HG03196 (cell line): ENCODE results near the gene GAL3ST1.
A peak's percentile ranks its signal among the peaks of the same experiment; 100 is the strongest.
"Not testable (repeated sequence)": the region's sequence is repeated elsewhere in the genome, so short reads cannot be mapped to it uniquely, and the experiment has no call there.

Experiments
- ATAC-seq: cut with Tn5 transposase; IDR thresholded peaks from one replicate; pipeline ENCODE4 v1.9.1; 2021; ENCODE audit not compliant: unreplicated experiment

The GAL3ST1 gene, protein sequence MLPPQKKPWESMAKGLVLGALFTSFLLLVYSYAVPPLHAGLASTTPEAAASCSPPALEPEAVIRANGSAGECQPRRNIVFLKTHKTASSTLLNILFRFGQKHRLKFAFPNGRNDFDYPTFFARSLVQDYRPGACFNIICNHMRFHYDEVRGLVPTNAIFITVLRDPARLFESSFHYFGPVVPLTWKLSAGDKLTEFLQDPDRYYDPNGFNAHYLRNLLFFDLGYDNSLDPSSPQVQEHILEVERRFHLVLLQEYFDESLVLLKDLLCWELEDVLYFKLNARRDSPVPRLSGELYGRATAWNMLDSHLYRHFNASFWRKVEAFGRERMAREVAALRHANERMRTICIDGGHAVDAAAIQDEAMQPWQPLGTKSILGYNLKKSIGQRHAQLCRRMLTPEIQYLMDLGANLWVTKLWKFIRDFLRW

DNA sequence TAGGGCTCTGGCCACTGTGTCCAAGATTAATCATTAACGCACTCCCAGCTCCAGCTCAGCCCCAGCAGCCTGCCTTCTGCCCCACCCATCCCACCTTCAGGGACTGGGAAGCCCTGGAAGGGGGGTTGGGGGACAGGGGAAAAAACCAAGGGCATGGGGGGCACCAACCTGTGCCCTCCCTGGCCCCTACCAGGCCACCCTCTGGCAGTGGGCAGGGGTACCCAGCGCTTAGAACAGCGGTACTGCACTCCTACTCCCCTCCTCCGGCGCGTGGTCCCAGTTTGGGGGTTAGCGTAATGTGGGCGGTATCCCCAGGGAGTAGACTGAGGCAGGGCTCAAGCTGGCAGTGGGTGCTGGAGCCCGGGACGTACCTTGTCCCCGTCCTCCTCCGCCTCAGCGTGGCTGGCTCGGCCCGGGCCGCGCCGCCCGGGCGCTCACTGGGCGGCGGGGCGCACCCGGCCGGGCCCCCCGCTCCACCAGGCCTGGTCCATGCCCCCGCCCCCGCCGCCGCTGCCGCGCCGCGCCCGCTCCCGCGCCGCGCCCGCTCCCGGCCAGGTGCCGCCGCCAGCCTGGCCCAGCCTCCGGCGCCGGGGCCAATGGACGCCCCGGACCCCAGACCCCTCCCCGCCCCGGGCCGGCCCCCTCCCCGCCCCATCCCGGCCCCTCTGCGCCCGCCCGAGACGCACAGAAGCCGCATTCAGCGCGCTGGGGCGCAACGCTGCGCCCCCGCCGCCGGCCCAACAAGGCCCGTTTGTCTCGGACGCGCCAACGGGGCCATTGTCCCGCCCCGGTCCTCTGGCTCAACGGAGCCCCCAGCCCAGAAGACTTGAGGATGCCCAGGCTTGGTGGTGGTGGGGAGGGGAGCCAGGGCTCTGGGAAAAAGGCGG lies at the start of gene GAL3ST1:
Gene GAL3ST1 (minus strand): TSS at position 571 of the 887 bp plus-strand sequence. CDS start 17,273 bp downstream, outside the sequence.
- ATAC-seq = no peak

DNA sequence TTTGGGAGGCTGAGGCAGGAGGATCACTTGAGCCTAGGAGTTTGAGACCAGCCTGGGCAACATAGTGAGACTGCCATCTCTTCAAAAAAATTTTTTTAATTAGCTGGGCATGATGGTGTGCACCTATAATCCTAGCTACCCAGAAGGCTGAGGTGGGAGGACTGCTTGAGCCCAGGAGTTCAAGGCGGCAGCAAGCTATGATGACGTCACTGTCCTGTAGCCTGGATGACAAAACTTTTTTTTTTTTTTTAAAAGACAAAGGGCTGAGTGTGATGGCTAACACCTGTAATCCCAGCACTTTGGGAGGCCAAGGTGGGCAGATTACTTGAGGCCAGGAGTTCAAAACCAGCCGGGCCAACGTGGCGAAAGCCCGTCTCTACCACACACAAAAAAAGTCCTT lies 45.4 kb upstream of the GAL3ST1 start:
- not testable (repeated sequence) for ATAC-seq

DNA sequence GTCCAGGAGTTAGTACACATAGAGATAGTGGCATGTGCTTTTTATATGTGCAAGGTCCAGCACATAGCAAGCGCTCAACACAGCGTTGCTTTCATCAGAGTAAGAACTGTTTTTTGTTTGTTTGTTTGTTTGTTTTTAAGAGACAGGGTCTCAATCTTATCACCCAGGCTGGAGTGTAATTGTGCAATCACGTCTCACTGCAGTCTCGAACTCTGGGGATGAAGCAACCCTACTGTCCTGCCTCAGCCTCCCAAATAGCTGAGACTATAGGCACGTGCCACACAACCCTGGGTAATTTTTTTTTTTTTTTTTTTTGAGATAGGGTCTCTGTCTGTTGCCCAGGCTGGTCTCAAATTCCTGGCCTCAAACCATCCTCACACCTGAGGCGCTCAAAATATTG lies 43.4 kb upstream of the GAL3ST1 start:
- ATAC-seq = no peak

DNA sequence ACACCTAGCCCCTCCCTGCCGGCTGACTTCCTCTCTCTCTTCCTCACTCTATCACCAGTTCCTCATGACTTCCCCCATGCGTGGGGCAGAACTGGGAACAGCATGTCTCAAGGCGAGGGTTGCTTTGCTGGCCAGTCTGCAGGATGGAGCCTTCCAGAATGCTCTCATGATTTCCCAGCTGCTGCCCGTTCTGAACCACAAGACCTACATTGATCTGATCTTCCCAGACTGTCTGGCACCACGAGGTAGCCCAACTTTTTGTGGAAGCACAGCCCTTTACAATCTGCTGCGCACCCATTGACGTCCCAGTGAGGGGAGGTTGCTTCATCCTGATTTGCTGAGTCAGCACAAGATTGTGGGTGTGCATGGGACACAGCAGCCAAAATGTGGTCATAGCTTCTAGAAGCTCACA lies 41.1 kb upstream of the GAL3ST1 start:
- ATAC-seq = no peak

DNA sequence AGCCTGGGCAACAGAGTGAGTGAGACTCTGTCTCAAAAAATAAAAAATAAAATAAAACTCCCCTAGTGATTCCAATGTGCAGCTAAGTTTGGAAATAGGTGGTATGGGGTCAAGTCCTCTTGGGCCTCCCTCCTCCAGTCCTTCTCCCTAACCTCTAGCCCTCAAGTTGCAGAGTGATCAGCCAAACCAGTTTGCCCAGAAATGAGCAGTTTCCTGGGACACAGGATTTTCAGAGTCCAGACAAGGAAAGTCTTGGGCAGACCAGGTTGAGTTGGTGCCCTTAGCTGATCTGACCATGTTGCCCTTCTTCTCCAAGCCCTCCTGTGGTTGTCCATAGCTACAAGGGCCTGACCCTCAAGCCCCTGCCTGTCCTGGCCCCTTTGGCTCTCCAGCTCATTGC lies 40.4 kb upstream of the GAL3ST1 start:
- no peak for ATAC-seq

DNA sequence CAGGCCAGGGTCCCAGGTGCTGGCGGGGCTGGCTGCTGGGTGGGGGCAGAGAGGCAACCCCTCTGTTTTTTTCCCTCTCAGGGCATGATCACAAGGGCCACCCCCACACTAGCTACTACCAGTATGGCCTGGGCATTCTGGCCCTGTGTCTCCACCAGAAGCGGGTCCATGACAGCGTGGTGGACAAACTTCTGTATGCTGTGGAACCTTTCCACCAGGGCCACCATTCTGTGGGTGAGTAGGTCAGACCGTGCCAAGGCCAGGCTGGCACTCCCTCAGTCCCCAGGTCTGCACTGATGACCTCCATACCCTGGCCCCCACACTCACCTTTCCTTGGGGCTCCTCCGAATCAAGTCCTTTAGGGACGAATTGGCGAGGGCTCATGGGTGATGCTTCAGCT lies 39.8 kb upstream of the GAL3ST1 start:
- ATAC-seq = no peak

DNA sequence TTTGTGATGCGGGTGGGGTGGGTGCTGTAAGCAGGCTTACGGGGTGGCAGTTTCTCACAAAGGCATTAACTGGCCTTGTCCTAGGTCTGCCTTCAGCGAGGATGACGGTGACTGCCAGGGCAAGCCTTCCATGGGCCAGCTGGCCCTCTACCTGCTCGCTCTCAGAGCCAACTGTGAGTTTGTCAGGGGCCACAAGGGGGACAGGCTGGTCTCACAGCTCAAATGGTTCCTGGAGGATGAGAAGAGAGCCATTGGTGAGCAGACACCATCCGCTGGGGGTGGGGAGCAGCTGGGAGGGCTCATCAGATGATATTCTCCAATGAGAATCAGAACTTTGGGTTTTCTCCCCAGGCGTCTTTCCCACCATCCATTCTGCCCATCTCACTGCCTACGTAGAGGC lies 38.3 kb upstream of the GAL3ST1 start:
- no peak for ATAC-seq

DNA sequence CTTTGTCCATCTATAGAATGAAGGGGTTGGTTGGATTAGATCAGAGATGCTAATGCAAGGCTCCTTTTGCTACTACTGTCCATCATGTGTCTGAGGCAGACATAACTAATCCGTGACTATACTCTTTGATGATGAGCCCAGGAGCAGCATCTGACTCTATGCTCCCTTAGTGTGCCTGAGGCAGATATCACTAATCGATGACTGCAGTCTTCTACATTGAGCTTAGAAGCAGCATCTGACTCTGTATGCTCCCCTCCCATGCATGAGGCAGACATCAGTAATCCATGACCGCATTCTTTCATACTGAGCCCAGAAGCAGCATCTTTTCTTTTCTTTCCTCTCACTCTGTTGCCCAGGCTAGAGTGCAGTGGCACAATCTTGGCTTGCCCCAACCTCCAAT lies 36.7 kb upstream of the GAL3ST1 start:
- ATAC-seq = no peak

DNA sequence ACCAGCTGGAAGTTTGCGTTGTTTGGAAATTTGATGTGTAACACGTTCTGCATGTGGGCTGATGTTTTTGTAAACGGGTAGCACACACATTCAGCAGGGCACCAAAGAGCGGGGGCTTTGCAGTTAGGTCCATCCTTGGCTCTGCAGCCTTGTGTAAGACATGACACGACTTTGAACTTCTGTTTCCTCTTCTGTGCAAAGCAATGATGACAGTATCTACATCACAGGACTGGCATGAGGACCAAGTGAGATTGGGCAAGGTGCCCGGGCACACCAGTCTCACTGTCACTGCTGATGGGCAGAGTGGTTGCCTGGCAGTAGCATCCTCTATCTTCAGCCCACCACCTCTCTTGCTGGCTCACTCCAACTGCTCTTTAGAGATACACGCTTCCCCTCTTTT lies 35.8 kb upstream of the GAL3ST1 start:
- no peak for ATAC-seq

DNA sequence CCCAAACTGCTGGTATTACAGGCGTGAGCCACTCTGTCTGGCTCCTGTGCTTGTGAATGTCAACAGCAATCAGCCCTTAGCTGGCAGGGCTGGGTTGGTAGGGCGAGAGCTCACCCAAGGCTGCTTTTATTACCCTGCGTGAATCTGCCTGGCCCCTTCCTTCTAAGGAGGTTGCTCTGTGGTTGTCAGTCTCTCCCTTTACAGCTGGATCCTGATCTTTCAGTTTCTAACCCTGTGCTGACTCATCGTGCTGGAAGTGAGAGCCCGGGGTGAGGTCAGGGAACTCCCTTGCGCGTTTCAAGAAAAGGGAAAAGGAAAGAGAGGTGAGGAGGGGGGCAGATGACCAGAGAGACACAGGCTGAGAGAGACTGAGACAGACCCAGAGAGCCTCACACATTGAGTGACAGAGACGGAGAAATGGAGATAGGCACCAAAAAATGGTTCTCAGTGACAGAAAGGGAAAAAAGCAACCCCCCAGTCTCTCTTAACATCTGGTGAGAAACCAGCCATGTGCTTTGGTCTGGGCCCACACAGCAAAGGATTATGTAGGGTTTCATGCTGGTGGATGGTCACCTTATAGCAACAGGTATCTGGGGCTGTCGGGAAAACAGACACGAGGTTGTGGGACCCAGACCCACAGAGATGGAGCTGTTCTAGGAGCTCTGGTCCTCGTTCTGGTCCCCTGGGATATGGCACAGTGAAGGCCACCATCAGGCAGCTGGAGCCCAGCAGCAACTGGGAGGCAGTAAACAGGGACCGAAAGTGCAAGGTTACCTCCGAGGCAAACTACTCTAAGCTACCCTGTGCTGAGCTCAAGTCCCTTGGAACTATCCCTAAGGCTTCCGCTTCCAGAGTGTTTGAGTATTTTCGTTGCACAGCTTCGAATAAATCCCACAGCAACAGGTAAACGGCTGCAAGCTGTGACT lies 35.1 kb upstream of the GAL3ST1 start:
- no peak for ATAC-seq

DNA sequence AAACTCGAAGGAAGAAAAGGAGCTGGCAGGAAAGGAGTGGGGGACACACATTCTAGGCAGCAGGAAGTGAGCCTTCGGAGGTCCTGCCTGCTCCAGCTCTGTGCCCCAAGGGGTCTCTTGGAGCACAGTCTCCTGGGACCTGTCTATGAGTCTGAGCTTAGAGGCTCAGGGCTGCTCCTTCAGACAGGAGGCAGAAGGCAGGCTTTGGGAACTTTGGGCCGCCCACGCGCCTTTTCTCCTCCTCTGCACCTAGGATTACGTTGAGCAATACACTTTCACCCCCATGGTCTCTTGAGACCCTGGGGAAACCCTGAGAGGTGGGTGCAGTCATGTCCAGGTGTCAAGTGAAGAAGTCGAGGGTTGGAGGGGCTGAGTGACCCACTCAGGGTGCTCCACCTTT lies 33.5 kb upstream of the GAL3ST1 start:
- no peak for ATAC-seq

DNA sequence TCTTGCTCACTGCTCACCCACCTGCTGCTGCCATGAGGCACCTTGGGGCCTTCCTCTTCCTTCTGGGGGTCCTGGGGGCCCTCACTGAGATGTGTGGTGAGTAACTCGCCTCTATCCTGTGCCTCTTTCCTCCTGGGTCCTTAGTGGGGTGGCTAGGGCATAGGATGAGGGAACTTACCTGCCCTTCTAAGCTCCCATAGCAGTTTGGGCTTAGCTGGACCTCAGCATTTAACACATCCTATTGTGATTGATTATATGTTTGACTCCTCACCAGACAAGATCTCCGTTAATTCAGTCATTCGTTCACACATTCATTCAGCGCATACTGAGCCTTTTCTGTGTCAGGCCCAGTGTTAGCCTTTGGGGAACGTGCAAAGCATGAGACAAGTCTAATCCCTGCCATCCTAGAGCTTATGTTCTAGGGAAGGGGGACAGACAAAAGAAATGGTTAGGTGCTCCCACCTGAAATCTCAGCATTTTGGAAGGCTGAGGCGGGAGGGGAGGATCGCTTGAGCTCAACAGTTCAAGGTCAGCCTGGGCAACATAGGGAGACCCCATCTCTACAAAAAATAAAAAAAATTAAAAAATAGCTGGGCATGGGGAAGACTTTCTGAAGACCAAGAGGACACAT lies 33.0 kb upstream of the GAL3ST1 start:
- ATAC-seq = no peak

DNA sequence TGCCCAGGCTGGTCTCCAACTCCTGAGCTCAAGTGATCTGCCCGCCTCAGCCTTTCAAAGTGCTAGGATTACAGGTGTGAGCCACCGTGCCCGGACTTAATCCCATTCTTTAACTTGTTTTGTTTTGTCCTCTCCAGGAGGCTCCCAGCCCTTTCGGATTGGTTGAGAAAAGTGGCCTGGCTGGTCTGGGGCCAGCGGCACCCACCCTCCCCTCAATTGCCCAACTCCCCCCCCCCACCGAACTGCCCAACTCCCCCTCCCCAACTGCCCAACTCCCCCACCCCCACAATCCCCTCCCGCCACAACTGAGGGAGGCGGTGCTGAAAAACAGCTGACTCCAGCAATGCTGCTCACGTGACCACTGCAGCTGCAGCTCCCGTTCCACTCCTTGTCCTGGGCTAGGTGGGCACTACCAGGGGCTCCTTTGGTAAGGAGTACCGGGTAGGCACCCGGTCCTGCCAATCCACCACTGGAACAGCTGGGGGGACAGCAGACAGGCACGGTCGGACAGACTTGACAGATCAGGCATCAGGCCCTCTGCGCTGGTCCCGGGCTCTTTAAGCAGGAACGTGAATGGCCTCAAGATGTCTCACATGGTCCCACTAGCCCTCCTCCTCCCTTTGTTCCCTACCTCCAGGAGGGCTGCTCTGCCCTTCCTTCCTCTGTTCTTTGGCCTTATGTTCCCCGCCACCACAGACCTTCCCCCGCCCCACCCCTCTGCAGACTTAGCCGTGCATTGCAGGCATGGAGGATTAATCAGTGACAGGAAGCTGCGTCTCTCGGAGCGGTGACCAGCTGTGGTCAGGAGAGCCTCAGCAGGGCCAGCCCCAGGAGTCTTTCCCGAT lies 32.2 kb upstream of the GAL3ST1 start, which contains the start of gene TCN2:
Gene TCN2 (plus strand): TSS at position 720 of the 845 bp plus-strand sequence. CDS start 158 bp downstream, outside the sequence.
- ATAC-seq = peak; percentile 63

DNA sequence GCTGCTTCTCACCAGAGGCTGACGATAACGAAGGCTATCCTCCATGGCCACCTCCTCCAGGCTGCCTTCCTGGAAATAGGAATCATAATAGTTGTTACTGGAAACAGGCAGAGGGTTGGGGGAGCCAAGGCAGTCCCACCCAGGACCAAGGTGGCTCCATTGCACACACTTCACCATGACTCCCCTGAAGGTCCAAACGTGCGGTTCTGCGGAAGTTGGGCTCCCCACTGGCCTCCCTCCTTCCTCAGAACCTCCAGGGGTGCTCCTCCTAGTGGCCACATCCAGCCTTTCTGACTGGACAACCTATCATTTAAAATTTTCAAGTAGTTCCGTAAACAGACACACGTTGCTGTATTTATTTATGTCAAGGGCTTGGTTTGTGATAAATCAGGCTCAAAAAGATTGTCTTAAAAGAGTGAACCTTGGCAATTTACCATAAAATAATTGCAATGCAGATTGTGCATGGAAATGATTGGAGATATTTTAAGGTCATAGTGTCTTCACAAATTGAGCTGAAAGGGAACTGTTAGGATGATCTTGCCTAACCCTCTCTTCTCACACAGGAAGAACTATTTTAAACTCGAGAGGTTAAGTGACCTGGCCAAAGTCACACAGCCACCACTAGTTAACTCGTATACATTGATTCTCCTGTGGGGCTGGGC lies 31.1 kb upstream of the GAL3ST1 start:
- no peak for ATAC-seq

DNA sequence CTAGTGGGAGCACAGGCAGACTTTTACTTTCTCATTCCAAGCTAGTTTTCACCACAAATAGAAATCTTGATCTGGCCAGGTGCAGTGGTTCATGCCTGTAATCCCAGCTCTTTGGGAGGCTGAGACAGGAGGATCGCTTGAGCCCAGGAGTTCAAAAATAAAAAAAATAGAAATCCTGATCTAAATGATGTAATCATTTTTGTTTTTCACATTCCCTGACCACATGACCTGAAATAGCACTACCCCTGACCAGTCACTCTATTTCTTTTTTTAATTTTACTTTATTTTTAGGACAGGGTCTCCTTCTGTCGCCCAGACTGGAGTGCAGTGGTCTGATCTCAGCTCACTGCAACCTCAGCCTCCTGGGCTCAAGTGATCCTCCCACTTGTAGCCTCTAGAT lies 30.3 kb upstream of the GAL3ST1 start:
- ATAC-seq = no peak

DNA sequence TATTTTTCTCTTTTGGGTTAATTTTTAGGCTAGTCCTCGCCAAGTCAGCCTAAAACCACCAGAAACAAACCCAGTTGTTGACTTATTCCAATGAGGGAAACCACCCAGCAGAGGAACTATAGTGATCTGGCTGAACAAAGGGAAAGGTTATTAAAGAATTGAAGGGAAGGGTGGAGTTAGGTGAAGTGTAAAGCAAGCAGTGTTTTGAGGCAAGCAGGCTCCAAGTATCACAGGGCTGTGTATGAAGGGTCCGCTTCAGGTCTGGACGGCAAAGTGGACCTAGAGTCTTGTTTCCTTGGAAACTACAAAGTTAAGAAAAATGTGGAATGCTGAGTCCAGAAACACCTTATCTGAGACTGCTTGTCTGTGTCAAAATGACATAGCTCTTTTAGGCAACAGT lies 29.3 kb upstream of the GAL3ST1 start:
- no peak for ATAC-seq

DNA sequence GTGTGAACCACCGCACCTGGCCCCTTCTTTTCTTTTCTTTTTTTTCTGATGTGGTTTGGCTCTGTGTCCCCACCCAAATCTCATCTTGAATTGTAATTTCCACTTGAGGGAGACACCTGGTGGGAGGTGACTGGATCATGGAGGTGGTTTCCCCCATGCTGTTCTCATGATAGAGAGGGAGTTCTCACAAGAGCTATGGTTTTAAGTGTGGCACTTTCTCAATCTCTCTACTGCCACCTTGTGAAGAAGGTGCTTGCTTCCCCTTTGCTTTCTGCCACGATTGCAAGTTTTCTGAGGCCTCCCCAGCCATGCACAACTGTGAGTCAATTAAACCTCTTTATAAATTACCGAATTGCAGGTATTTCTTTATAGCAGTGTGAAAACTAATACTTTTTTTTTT lies 27.6 kb upstream of the GAL3ST1 start:
- ATAC-seq = no peak

DNA sequence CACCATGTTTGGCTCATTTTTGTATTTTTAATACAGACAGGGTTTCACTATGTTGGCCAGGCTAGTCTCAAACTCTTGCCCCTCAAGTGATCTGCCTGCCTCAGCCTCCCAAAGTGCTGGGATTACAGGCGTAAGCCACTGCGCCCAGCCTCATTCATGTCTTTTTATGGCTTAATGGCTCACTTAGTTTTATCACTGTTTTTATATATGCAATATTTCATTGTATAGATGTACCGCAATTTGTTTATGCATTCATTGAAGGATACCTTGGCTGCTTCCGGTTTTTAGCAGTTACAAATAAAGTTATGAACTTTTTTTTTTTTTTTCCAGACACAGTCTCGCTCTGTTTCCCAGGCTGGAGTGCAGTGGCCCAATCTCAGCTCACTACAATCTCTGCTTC lies 27.0 kb upstream of the GAL3ST1 start:
- ATAC-seq = no peak

DNA sequence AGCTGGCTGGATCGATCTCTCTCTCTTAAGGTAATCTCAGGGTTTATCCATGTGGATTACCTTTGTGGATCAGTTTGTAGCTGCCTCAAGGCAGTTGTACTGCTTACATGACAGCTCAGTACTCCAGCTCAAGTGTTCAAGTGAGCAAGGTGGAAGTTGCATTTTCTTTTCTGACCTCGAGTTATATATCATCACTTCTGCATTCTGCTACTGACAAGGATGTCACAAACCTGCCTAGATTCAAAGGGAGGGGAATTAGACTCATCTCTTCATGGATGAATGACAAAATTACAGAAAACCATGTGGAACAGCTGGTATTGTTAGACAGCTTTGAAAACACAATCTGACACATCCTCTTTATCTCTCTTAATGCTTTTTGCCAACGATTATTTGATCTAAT lies 26.5 kb upstream of the GAL3ST1 start:
- ATAC-seq = no peak
